Endodermal cell (in vitro differentiated cells): ENCODE measurements around the gene FIP1L1. TPM values are rescaled to one million over a fixed set of nuclear protein-coding genes. Genes with fewer than 3 reads are reported as not detected.

Experiments used
- DNase-seq: peaks from one replicate; pipeline ENCODE4 v3.0.0-alpha.2; 2017
- H3K27ac ChIP-seq: 2 replicates; pipeline ENCODE4 v1.5.1; 2013; ENCODE audit warnings: mild to moderate bottlenecking, low read depth, low read length, moderate library complexity
- H3K27me3 ChIP-seq: 2 replicates; pipeline ENCODE4 v1.6.1; 2013; ENCODE audit warnings: mild to moderate bottlenecking, low read length, moderate library complexity; ENCODE audit not compliant: insufficient read depth, control insufficient read depth, poor library complexity, severe bottlenecking
- H3K36me3 ChIP-seq: 2 replicates; pipeline ENCODE4 v1.7.0; 2013; ENCODE audit warnings: mild to moderate bottlenecking, low read length, moderate library complexity; ENCODE audit not compliant: control insufficient read depth, insufficient read depth
- H3K4me1 ChIP-seq: one replicate; pipeline ENCODE4 v1.7.0; 2013; ENCODE audit warnings: low read length; ENCODE audit not compliant: control insufficient read depth, insufficient read depth
- H3K4me3 ChIP-seq: 2 replicates; pipeline ENCODE4 v1.5.1; 2013; ENCODE audit warnings: mild to moderate bottlenecking, low read length, moderate library complexity
- H3K9ac ChIP-seq: 2 replicates; pipeline ENCODE4 v1.6.1; 2013; ENCODE audit warnings: mild to moderate bottlenecking, low read length, moderate library complexity; ENCODE audit not compliant: poor library complexity, severe bottlenecking; ENCODE audit errors: extremely low read depth
- H3K9me3 ChIP-seq: 2 replicates; pipeline ENCODE4 v1.6.1; 2013; ENCODE audit warnings: mild to moderate bottlenecking, low read length, moderate library complexity; ENCODE audit not compliant: control insufficient read depth
- H3K27ac Mint-ChIP-seq: 2 replicates; pipeline ENCODE4 v1.8.0; 2020; ENCODE audit warnings: mixed read lengths
- H3K27me3 Mint-ChIP-seq: 2 replicates; pipeline ENCODE4 v1.8.0; 2021; ENCODE audit warnings: mild to moderate bottlenecking, mixed read lengths; ENCODE audit not compliant: insufficient read depth
- H3K36me3 Mint-ChIP-seq: 2 replicates; pipeline ENCODE4 v1.8.0; 2020; ENCODE audit warnings: low read depth, mixed read lengths
- H3K4me1 Mint-ChIP-seq: 2 replicates; pipeline ENCODE4 v1.8.0; 2020; ENCODE audit warnings: mixed read lengths
- H3K4me3 Mint-ChIP-seq: 2 replicates; pipeline ENCODE4 v1.8.0; 2020; ENCODE audit warnings: mild to moderate bottlenecking, moderate library complexity, mixed read lengths
- H3K9me3 Mint-ChIP-seq: 2 replicates; pipeline ENCODE4 v1.8.0; 2020; ENCODE audit warnings: mild to moderate bottlenecking, mixed read lengths
- CTCF ChIP-seq: fragments of 200-600 bp; sonication (generic); conservative IDR thresholded peaks from 2 replicates; pipeline ENCODE4 v1.5.0; 2021; ENCODE audit warnings: antibody characterized with exemption, mild to moderate bottlenecking
- WGBS, 2 experiments: methylation state at CpG; one replicate each; pipeline versions ENCODE4 v1.1.5 to v1.1.7; 2013; ENCODE audit warnings: missing lambda C conversion rate in 2 of 2, mixed read lengths in 1 of 2; ENCODE audit not compliant: insufficient coverage in 1 of 2, insufficient read length in 1 of 2; 5-methylcytosine and 5-hydroxymethylcytosine counted together
- total RNA-seq, 2 donors: library from RNA; stranded (reverse); fragmentation: NEBNext Ultra II Directional in 1 of 2; extraction: Animal tissue kit (Norgen Biotek cat#: 25700) in 1 of 2; gene quantifications; 2 replicates in 1 of 2; 3 replicates in 1 of 2; pipeline ENCODE4 v1.2.1, GENCODE V29; 2021

FIP1L1 gene
- total RNA-seq, 2 donors from 2014 or later, result 79.2 to 88.8 TPM

- no peaks in the 10 kb centered on the region for H3K4me1 ChIP-seq
- H3K27ac Mint-ChIP-seq, result no peak overlapping the region
- no peaks in the 10 kb centered on the region for H3K27me3 ChIP-seq
- H3K36me3 Mint-ChIP-seq, result peaks cover 61% of the 10 kb centered on the region
- H3K36me3 ChIP-seq, result peaks cover 57% of the 10 kb centered on the region
- H3K27ac ChIP-seq, result no peak overlapping the region
- no peaks in the 10 kb centered on the region for H3K27me3 Mint-ChIP-seq
- no peak for TF ChIP-seq CTCF
- H3K4me3 Mint-ChIP-seq, result no peak overlapping the region
- H3K4me1 Mint-ChIP-seq, result no peaks in the 10 kb centered on the region
- no peaks in the 10 kb centered on the region for H3K9me3 ChIP-seq
- no peak overlapping the region for H3K9ac ChIP-seq
- 95% methylated on average over 3 to 4 of the region's 4 CpGs for WGBS, 2 experiments
- H3K4me3 ChIP-seq, result no peak overlapping the region
- DNase-seq, result no peak
- no peaks in the 10 kb centered on the region for H3K9me3 Mint-ChIP-seq
Measured at GRCh38 chr4:53432528-53433424, 55.3 kb downstream of the FIP1L1 start.

GRCh38 chr4:53436251-53436650 lies 58.8 kb downstream of the FIP1L1 start:
- H3K9me3 Mint-ChIP-seq, result no peaks in the 10 kb centered on the region
- Histone ChIP-seq H3K4me1 (no peaks in the 10 kb centered on the region), H3K27me3 (no peaks in the 10 kb centered on the region), H3K27ac (no peak overlapping the region), H3K9ac (no peak overlapping the region), H3K9me3 (no peaks in the 10 kb centered on the region), H3K36me3 (peaks cover 44% of the 10 kb centered on the region), H3K4me3 (no peak overlapping the region)
- no peak overlapping the region for H3K27ac Mint-ChIP-seq
- no peak overlapping the region for H3K4me3 Mint-ChIP-seq
- peaks cover 6% of the 10 kb centered on the region for H3K4me1 Mint-ChIP-seq
- no peak for TF ChIP-seq CTCF
- 100% methylated on average over 1 of the region's 1 CpG for WGBS, 2 experiments
- peaks cover 44% of the 10 kb centered on the region for H3K36me3 Mint-ChIP-seq
- no peak for DNase-seq
- H3K27me3 Mint-ChIP-seq, result no peaks in the 10 kb centered on the region

- Mint-ChIP-seq H3K4me3 (no peak overlapping the region), H3K27me3 (no peaks in the 10 kb centered on the region), H3K9me3 (no peaks in the 10 kb centered on the region), H3K4me1 (peaks cover 10% of the 10 kb centered on the region), H3K36me3 (peaks cover 45% of the 10 kb centered on the region), H3K27ac (peak overlapping the region; percentile 56)
- no peak for TF ChIP-seq CTCF
- Histone ChIP-seq H3K27ac (no peak overlapping the region), H3K4me1 (no peaks in the 10 kb centered on the region), H3K9ac (no peak overlapping the region), H3K4me3 (no peak overlapping the region), H3K27me3 (no peaks in the 10 kb centered on the region), H3K9me3 (no peaks in the 10 kb centered on the region), H3K36me3 (peaks cover 63% of the 10 kb centered on the region)
- no peak for DNase-seq
- 93 to 100% methylated on average over 1 of the region's 1 CpG for WGBS, 2 experiments
Measured at GRCh38 chr4:53441564-53441963, 64.1 kb downstream of the FIP1L1 start.
